ENCODE data around the gene COX19. TPM values are rescaled to one million over a fixed set of nuclear protein-coding genes. Genes with fewer than 3 reads are reported as not detected.

The COX19 gene
- total RNA-seq, 2 donors from 2014 or later = 7.2 to 18.1 TPM

GRCh38 chr7:918118-918425 is 57.3 kb downstream of the COX19 start:
- Histone ChIP-seq H3K4me1 (ENCODE audit: control insufficient read depth in 1 of 2, low read depth in 2 of 2) (peaks cover 0 to 2% of the 10 kb centered on the region in 2 donors), H3K9me3 (no peaks in the 10 kb centered on the region), H3K27ac (no peak overlapping the region), H3K4me3 (no peak overlapping the region), H3K36me3 (no peaks in the 10 kb centered on the region), H3K27me3 (replicated peaks; ENCODE audit: insufficient read depth) (no peaks in the 10 kb centered on the region)
- no peak for DNase-seq (ENCODE audit: low spot score)
- no peak for ATAC-seq (ENCODE audit: insufficient number of reproducible peaks, low FRiP score, low read depth)
- TF ChIP-seq CTCF (IDR thresholded peaks at IDR 0.05) = no peak

- H3K36me3 ChIP-seq = no peaks in the 10 kb centered on the region
- no peaks in the 10 kb centered on the region for H3K9me3 ChIP-seq
- no peaks in the 10 kb centered on the region for H3K27me3 ChIP-seq (replicated peaks; ENCODE audit: insufficient read depth)
- H3K27ac ChIP-seq = no peak overlapping the region
- TF ChIP-seq CTCF (IDR thresholded peaks at IDR 0.05) = no peak
- no peak for ATAC-seq (ENCODE audit: insufficient number of reproducible peaks, low FRiP score, low read depth)
- H3K4me1 ChIP-seq (ENCODE audit: control insufficient read depth in 1 of 2, low read depth in 2 of 2) = no peaks in the 10 kb centered on the region
- DNase-seq (ENCODE audit: low spot score) = no peak
- no peak overlapping the region for H3K4me3 ChIP-seq
These were observed 57.9 kb downstream of the COX19 start for GRCh38 chr7:917255-918117.

GRCh38 chr7:916291-916941 is 58.9 kb downstream of the COX19 start:
- ATAC-seq (ENCODE audit: insufficient number of reproducible peaks, low FRiP score, low read depth) (no peak), DNase-seq (ENCODE audit: low spot score) (no peak)
- Histone ChIP-seq H3K36me3 (no peaks in the 10 kb centered on the region), H3K4me1 (ENCODE audit: control insufficient read depth in 1 of 2, low read depth in 2 of 2) (no peaks in the 10 kb centered on the region), H3K27ac (no peak overlapping the region), H3K4me3 (no peak overlapping the region), H3K9me3 (no peaks in the 10 kb centered on the region), H3K27me3 (replicated peaks; ENCODE audit: insufficient read depth) (no peaks in the 10 kb centered on the region)
- no peak for TF ChIP-seq CTCF (IDR thresholded peaks at IDR 0.05)

Other genes starting within 250 kb of the COX19 start
- 10 to 100 TPM; 16.7 to 23.4 TPM for gene DNAAF5, start 248.8 kb downstream of the COX19 start, total RNA-seq
- 10 to 100 TPM; 15.6 to 18.4 TPM for gene PRKAR1B, start 248.3 kb downstream of the COX19 start, total RNA-seq
- gene SUN1, start 143.1 kb downstream of the COX19 start, total RNA-seq = 100 to 1,000 TPM; 205 to 319 TPM
- gene GET4, start 99.0 kb downstream of the COX19 start, total RNA-seq = 10 to 100 TPM; 26.9 to 28.4 TPM
- gene ADAP1, start 20.9 kb downstream of the COX19 start, total RNA-seq = 10 to 100 TPM; 24.5 to 24.6 TPM
- not detected for gene CYP2W1, start 7.6 kb upstream of the COX19 start, total RNA-seq
- 10 to 100 TPM in 1 of 2 donors, 1 to 10 TPM in 1; 9.0 to 20.3 TPM for gene GPR146, start 69.0 kb upstream of the COX19 start, total RNA-seq
- gene GPER1, start 112.6 kb upstream of the COX19 start, total RNA-seq = 1 to 10 TPM; 3.9 to 5.3 TPM
- gene ZFAND2A, start 184.6 kb upstream of the COX19 start, total RNA-seq = 10 to 100 TPM; 19.3 to 23.2 TPM

All from thoracic aorta (tissue), 2 donors.